H1 (cell line): ENCODE data around the gene TMEM212. TPM values are rescaled to one million over a fixed set of nuclear protein-coding genes. Genes with fewer than 3 reads are reported as not detected.

Experiments used
- CTCF ChIA-PET: fragments of 300-600 bp; sonication (Branson Sonifier 250); formaldehyde crosslinking; loops from one replicate; lab custom pipeline; 2021; ENCODE audit not compliant: partially characterized antibody; lab: Charles Lee
- POLR2A ChIA-PET: fragments of 300-600 bp; sonication (Branson Sonifier 250); formaldehyde crosslinking; loops from one replicate; lab custom pipeline; 2021; ENCODE audit warnings: inconsistent platforms; ENCODE audit not compliant: partially characterized antibody; lab: Charles Lee
- DNase-seq, 2 experiments: peaks; one replicate each; pipeline versions ENCODE4 v3.0.0 to v3.0.0-alpha.2; 2010 to 2022; ENCODE audit warnings: low spot score in 2 of 2, low read depth in 1 of 2, mixed read lengths in 1 of 2
- FAIRE-seq: peaks from 2 replicates; lab custom pipeline; 2011; peaks lifted over from hg19 to GRCh38; lab: Jason Lieb, UNC
- H2AFZ ChIP-seq: 2 replicates; pipeline ENCODE4 v1.8.1; 2012; ENCODE audit warnings: low read length, inconsistent platforms
- H2AK5ac ChIP-seq: 2 replicates; pipeline ENCODE4 v1.6.1; 2013; ENCODE audit warnings: low read depth, low read length
- H2BK120ac ChIP-seq: replicated peaks from 2 replicates; pipeline ENCODE3; 2013; ENCODE audit warnings: low read depth, low read length, inconsistent platforms
- H2BK12ac ChIP-seq: 2 replicates; pipeline ENCODE4 v1.6.1; 2013; ENCODE audit warnings: low read depth, low read length
- H2BK15ac ChIP-seq: 2 replicates; pipeline ENCODE4 v1.6.1; 2013; ENCODE audit warnings: low read length
- H2BK20ac ChIP-seq: 2 replicates; pipeline ENCODE4 v1.6.1; 2013; ENCODE audit warnings: low read length
- H2BK5ac ChIP-seq: 2 replicates; pipeline ENCODE4 v1.6.1; 2013; ENCODE audit warnings: low read depth, low read length
- H3K14ac ChIP-seq: 2 replicates; pipeline ENCODE4 v1.6.1; 2013; ENCODE audit warnings: inconsistent platforms; ENCODE audit not compliant: insufficient read length
- H3K18ac ChIP-seq: 2 replicates; pipeline ENCODE4 v1.6.1; 2013; ENCODE audit warnings: low read length; ENCODE audit errors: extremely low read depth
- H3K23ac ChIP-seq: 2 replicates; pipeline ENCODE4 v1.6.1; 2013; ENCODE audit warnings: inconsistent platforms; ENCODE audit not compliant: insufficient read length
- H3K23me2 ChIP-seq: 2 replicates; pipeline ENCODE4 v1.6.1; 2013; ENCODE audit warnings: low read depth, low read length
- H3K27ac ChIP-seq: 2 replicates; pipeline ENCODE4 v1.6.1; 2011; ENCODE audit warnings: low read depth, low read length, inconsistent platforms
- H3K27me3 ChIP-seq, 4 experiments: replicated peaks in 1 of 4; 1 replicate in 1 of 4; 2 replicates in 3 of 4; pipeline versions ENCODE4 v1.6.1 to v1.8.1; 2011 to 2013; ENCODE audit warnings: low read length in 3 of 4, mild to moderate bottlenecking in 3 of 4, inconsistent platforms in 2 of 4, mixed read lengths in 2 of 4, moderate library complexity in 1 of 4; ENCODE audit not compliant: control insufficient read depth in 3 of 4, insufficient read depth in 3 of 4; ENCODE audit errors: extremely low read depth in 1 of 4
- H3K36me3 ChIP-seq, 4 experiments: 2 replicates each; pipeline versions ENCODE4 v1.6.1 to v1.8.1; 2011 to 2013; ENCODE audit warnings: mild to moderate bottlenecking in 4 of 4, low read length in 3 of 4, moderate library complexity in 2 of 4, control low read depth in 1 of 4, inconsistent platforms in 1 of 4; ENCODE audit not compliant: insufficient read depth in 4 of 4, control insufficient read depth in 2 of 4
- H3K4ac ChIP-seq: replicated peaks from 2 replicates; pipeline ENCODE3; 2013; ENCODE audit warnings: low read length, low read depth, mixed read lengths, inconsistent platforms; ENCODE audit not compliant: insufficient read length
- H3K4me1 ChIP-seq, 4 experiments: replicated peaks in 1 of 4; 1 replicate in 1 of 4; 2 replicates in 3 of 4; pipeline versions ENCODE4 v1.6.1 to v1.8.1; 2011 to 2013; ENCODE audit warnings: low read length in 3 of 4, inconsistent platforms in 2 of 4, mixed read lengths in 1 of 4; ENCODE audit not compliant: insufficient read depth in 4 of 4, control insufficient read depth in 3 of 4
- H3K4me2 ChIP-seq, 2 experiments: 2 replicates each; pipeline versions ENCODE4 v1.6.1 to v1.8.1; 2011 to 2013; ENCODE audit warnings: low read depth in 2 of 2, low read length in 2 of 2, control low read depth in 1 of 2, inconsistent platforms in 1 of 2, mild to moderate bottlenecking in 1 of 2; ENCODE audit not compliant: insufficient read depth in 1 of 2
- H3K4me3 ChIP-seq, 4 experiments: fragments of 200-600, 300-600 bp in 1 of 4; sonication (generic), shearing (Covaris generic), sonication (Bioruptor Twin) in 1 of 4; 2 replicates each; pipeline versions ENCODE4 v1.5.1 to v1.8.1; 2011 to 2016; ENCODE audit warnings: low read length in 4 of 4, low read depth in 3 of 4, control low read depth in 2 of 4, inconsistent platforms in 2 of 4, mild to moderate bottlenecking in 2 of 4, mixed read lengths in 1 of 4, moderate library complexity in 1 of 4; ENCODE audit not compliant: insufficient read depth in 2 of 4; ENCODE audit errors: extremely low read depth in 1 of 4
- H3K56ac ChIP-seq: replicated peaks from 2 replicates; pipeline ENCODE3; 2013; ENCODE audit warnings: low read depth, mild to moderate bottlenecking, mixed read lengths, low read length, inconsistent platforms; ENCODE audit not compliant: insufficient read length
- H3K79me1 ChIP-seq: 2 replicates; pipeline ENCODE4 v1.6.1; 2013; ENCODE audit warnings: low read depth, low read length, control low read depth
- H3K79me2 ChIP-seq, 2 experiments: 2 replicates each; pipeline versions ENCODE4 v1.6.1 to v1.8.1; 2012 to 2013; ENCODE audit warnings: low read length in 2 of 2, mild to moderate bottlenecking in 2 of 2, inconsistent platforms in 1 of 2; ENCODE audit not compliant: insufficient read depth in 2 of 2, control insufficient read depth in 1 of 2
- H3K9ac ChIP-seq, 4 experiments: replicated peaks in 1 of 4; 1 replicate in 1 of 4; 2 replicates in 3 of 4; pipeline versions ENCODE4 v1.6.1 to v1.8.1; 2011 to 2013; ENCODE audit warnings: low read depth in 3 of 4, low read length in 3 of 4, control low read depth in 2 of 4, mild to moderate bottlenecking in 2 of 4, moderate library complexity in 2 of 4, inconsistent platforms in 1 of 4; ENCODE audit errors: extremely low read depth in 1 of 4
- H3K9me3 ChIP-seq, 2 experiments: 2 replicates each; pipeline versions ENCODE4 v1.6.1 to v1.8.1; 2012 to 2013; ENCODE audit warnings: mild to moderate bottlenecking in 2 of 2, moderate library complexity in 2 of 2, control low read depth in 1 of 2, inconsistent platforms in 1 of 2, low read depth in 1 of 2, low read length in 1 of 2, mixed read lengths in 1 of 2; ENCODE audit not compliant: insufficient read depth in 2 of 2
- H4K20me1 ChIP-seq, 2 experiments: replicated peaks in 1 of 2; 2 replicates each; pipeline versions ENCODE3 to v1.8.1; 2011 to 2013; ENCODE audit warnings: inconsistent platforms in 2 of 2, low read length in 2 of 2, mild to moderate bottlenecking in 1 of 2; ENCODE audit not compliant: insufficient read depth in 2 of 2, control insufficient read depth in 1 of 2
- H4K5ac ChIP-seq: 2 replicates; pipeline ENCODE4 v1.6.1; 2013; ENCODE audit warnings: low read length, low read depth, mixed read lengths, inconsistent platforms; ENCODE audit not compliant: insufficient read length
- H4K8ac ChIP-seq: 2 replicates; pipeline ENCODE4 v1.8.0; 2013; ENCODE audit warnings: mild to moderate bottlenecking, moderate library complexity, low read length, inconsistent platforms; ENCODE audit not compliant: insufficient read depth; ENCODE audit errors: extremely low read depth
- H4K91ac ChIP-seq: replicated peaks from 2 replicates; pipeline ENCODE3; 2013; ENCODE audit warnings: low read length, mixed read lengths, inconsistent platforms; ENCODE audit not compliant: insufficient read length
- ZNF274 ChIP-seq: IDR thresholded peaks from 2 replicates; pipeline ENCODE4 v1.7.0; 2012; ENCODE audit warnings: low read length, borderline replicate concordance; ENCODE audit errors: extremely low read depth
- WGBS, 2 experiments: shearing (Covaris generic) in 1 of 2; methylation state at CpG; one replicate each; pipeline versions ENCODE4 v1.1.6 to v1.1.7; 2013 to 2015; ENCODE audit warnings: low lambda C conversion rate in 2 of 2, mixed read lengths in 2 of 2, inconsistent platforms in 1 of 2, low coverage in 1 of 2, missing lambda C conversion rate in 1 of 2; ENCODE audit not compliant: insufficient replicate concordance in 2 of 2, insufficient coverage in 1 of 2, insufficient read length in 1 of 2; ENCODE audit errors: extremely low coverage in 1 of 2, missing lambda C conversion rate in 1 of 2; 5-methylcytosine and 5-hydroxymethylcytosine counted together
- polyA plus RNA-seq, 7 experiments: library from polyadenylated mRNA; depleted of rRNA in 3 of 7; stranded (reverse) in 5 of 7; unstranded in 2 of 7; fragments of >200 nt in 5 of 7; fragments of 200-250 nt in 2 of 7; gene quantifications; 1 replicate in 5 of 7; 2 replicates in 1 of 7; 4 replicates in 1 of 7; pipeline versions ENCODE4 v1.2.1 to v1.2.3, GENCODE V29; 2011 to 2013; ENCODE audit warnings: missing spikeins in 2 of 7, mixed read lengths in 2 of 7
- total RNA-seq: library from RNA; stranded (reverse); fragmentation: NEBNext Ultra II Directional; extraction: Animal tissue kit (Norgen Biotek cat#: 25700); gene quantifications from 2 replicates; pipeline ENCODE4 v1.2.1, GENCODE V29; 2021

The TMEM212 gene
- total and polyA plus RNA-seq, 2 of the 8 experiments (the other 6 are each of a cell fraction or from before 2014, with no cell fraction given): not detected

DNA sequence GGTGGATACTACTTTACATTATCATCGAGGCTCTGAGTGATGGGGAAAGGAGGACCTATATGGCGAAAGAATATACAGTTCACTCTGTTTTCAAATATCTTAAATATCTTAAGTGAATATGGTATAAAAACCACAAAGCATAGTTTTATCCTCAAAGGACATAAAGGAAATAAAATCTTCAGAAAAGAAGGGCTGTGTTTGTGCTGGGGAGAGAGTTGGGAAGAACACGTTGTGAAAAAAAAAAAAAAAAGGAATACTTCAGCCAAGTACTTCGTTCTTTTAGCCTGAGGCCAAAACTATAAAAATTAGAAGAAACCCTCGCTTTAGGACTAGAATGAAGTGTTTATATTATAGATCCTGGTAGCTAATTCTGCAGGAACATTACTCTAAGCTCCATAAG is 10.2 kb upstream of the TMEM212 start:
- no peak for FAIRE-seq
- no peak overlapping the region for H2BK12ac ChIP-seq
- TF ChIP-seq ZNF274: no peak

More for the DNA sequence above, 10.2 kb upstream of the TMEM212 start:
- Histone ChIP-seq H3K23me2 (no peaks in the 10 kb centered on the region), H3K18ac (no peak overlapping the region), H2BK120ac (no peak overlapping the region), H4K5ac (no peak overlapping the region), H3K79me1 (no peaks in the 10 kb centered on the region), H3K27ac (no peak overlapping the region), H3K4me1 (no peaks in the 10 kb centered on the region; a peak in 2 of 7 replicates), H4K20me1 (no peaks in the 10 kb centered on the region), H2AFZ (no peak overlapping the region), H3K23ac (no peak overlapping the region), H3K4ac (no peak overlapping the region), H3K9ac (no peak overlapping the region), H4K8ac (no peak overlapping the region), H2BK5ac (no peak overlapping the region), H2AK5ac (no peak overlapping the region), H4K91ac (no peak overlapping the region), H3K27me3 (no peaks in the 10 kb centered on the region), H3K56ac (no peak overlapping the region), H3K14ac (no peak overlapping the region), H3K4me3 (no peak overlapping the region), H3K36me3 (no peaks in the 10 kb centered on the region), H3K4me2 (no peak overlapping the region), H2BK20ac (no peak overlapping the region), H2BK15ac (no peak overlapping the region), H3K79me2 (no peaks in the 10 kb centered on the region), H3K9me3 (no peaks in the 10 kb centered on the region)
- CTCF ChIA-PET: interaction anchor here (0.6 to 3.1 kb wide), 11 partner anchors 8 to 870 kb away, joined by 3 to 7 read pairs (median 3); partner anchors contain the start of gene PLD1
- no peak for DNase-seq
- WGBS, 2 experiments: 89% methylated on average over 5 of the region's 5 CpGs; no CpG with 5 or more reads in 1 of the 2 experiments
- POLR2A ChIA-PET: no interaction called here
